H1 (cell line): ENCODE data around the gene CDH2. TPM values are rescaled to one million over a fixed set of nuclear protein-coding genes. Genes with fewer than 3 reads are reported as not detected.

Experiments used
- CTCF ChIA-PET: fragments of 300-600 bp; sonication (Branson Sonifier 250); formaldehyde crosslinking; loops from one replicate; lab custom pipeline; 2021; ENCODE audit not compliant: partially characterized antibody; lab: Charles Lee
- POLR2A ChIA-PET: fragments of 300-600 bp; sonication (Branson Sonifier 250); formaldehyde crosslinking; loops from one replicate; lab custom pipeline; 2021; ENCODE audit warnings: inconsistent platforms; ENCODE audit not compliant: partially characterized antibody; lab: Charles Lee
- DNase-seq, 2 experiments: peaks; one replicate each; pipeline versions ENCODE4 v3.0.0 to v3.0.0-alpha.2; 2010 to 2022; ENCODE audit warnings: low spot score in 2 of 2, low read depth in 1 of 2, mixed read lengths in 1 of 2
- FAIRE-seq: peaks from 2 replicates; lab custom pipeline; 2011; peaks lifted over from hg19 to GRCh38; lab: Jason Lieb, UNC
- H2AFZ ChIP-seq: 2 replicates; pipeline ENCODE4 v1.8.1; 2012; ENCODE audit warnings: low read length, inconsistent platforms
- H2AK5ac ChIP-seq: 2 replicates; pipeline ENCODE4 v1.6.1; 2013; ENCODE audit warnings: low read depth, low read length
- H2BK120ac ChIP-seq: replicated peaks from 2 replicates; pipeline ENCODE3; 2013; ENCODE audit warnings: low read depth, low read length, inconsistent platforms
- H2BK12ac ChIP-seq: 2 replicates; pipeline ENCODE4 v1.6.1; 2013; ENCODE audit warnings: low read depth, low read length
- H2BK15ac ChIP-seq: 2 replicates; pipeline ENCODE4 v1.6.1; 2013; ENCODE audit warnings: low read length
- H2BK20ac ChIP-seq: 2 replicates; pipeline ENCODE4 v1.6.1; 2013; ENCODE audit warnings: low read length
- H2BK5ac ChIP-seq: 2 replicates; pipeline ENCODE4 v1.6.1; 2013; ENCODE audit warnings: low read depth, low read length
- H3K14ac ChIP-seq: 2 replicates; pipeline ENCODE4 v1.6.1; 2013; ENCODE audit warnings: inconsistent platforms; ENCODE audit not compliant: insufficient read length
- H3K18ac ChIP-seq: 2 replicates; pipeline ENCODE4 v1.6.1; 2013; ENCODE audit warnings: low read length; ENCODE audit errors: extremely low read depth
- H3K23ac ChIP-seq: 2 replicates; pipeline ENCODE4 v1.6.1; 2013; ENCODE audit warnings: inconsistent platforms; ENCODE audit not compliant: insufficient read length
- H3K23me2 ChIP-seq: 2 replicates; pipeline ENCODE4 v1.6.1; 2013; ENCODE audit warnings: low read depth, low read length
- H3K27ac ChIP-seq: 2 replicates; pipeline ENCODE4 v1.6.1; 2011; ENCODE audit warnings: low read depth, low read length, inconsistent platforms
- H3K27me3 ChIP-seq, 4 experiments: replicated peaks in 1 of 4; 1 replicate in 1 of 4; 2 replicates in 3 of 4; pipeline versions ENCODE4 v1.6.1 to v1.8.1; 2011 to 2013; ENCODE audit warnings: low read length in 3 of 4, mild to moderate bottlenecking in 3 of 4, inconsistent platforms in 2 of 4, mixed read lengths in 2 of 4, moderate library complexity in 1 of 4; ENCODE audit not compliant: control insufficient read depth in 3 of 4, insufficient read depth in 3 of 4; ENCODE audit errors: extremely low read depth in 1 of 4
- H3K36me3 ChIP-seq, 4 experiments: 2 replicates each; pipeline versions ENCODE4 v1.6.1 to v1.8.1; 2011 to 2013; ENCODE audit warnings: mild to moderate bottlenecking in 4 of 4, low read length in 3 of 4, moderate library complexity in 2 of 4, control low read depth in 1 of 4, inconsistent platforms in 1 of 4; ENCODE audit not compliant: insufficient read depth in 4 of 4, control insufficient read depth in 2 of 4
- H3K4ac ChIP-seq: replicated peaks from 2 replicates; pipeline ENCODE3; 2013; ENCODE audit warnings: low read length, low read depth, mixed read lengths, inconsistent platforms; ENCODE audit not compliant: insufficient read length
- H3K4me1 ChIP-seq, 4 experiments: replicated peaks in 1 of 4; 1 replicate in 1 of 4; 2 replicates in 3 of 4; pipeline versions ENCODE4 v1.6.1 to v1.8.1; 2011 to 2013; ENCODE audit warnings: low read length in 3 of 4, inconsistent platforms in 2 of 4, mixed read lengths in 1 of 4; ENCODE audit not compliant: insufficient read depth in 4 of 4, control insufficient read depth in 3 of 4
- H3K4me2 ChIP-seq, 2 experiments: 2 replicates each; pipeline versions ENCODE4 v1.6.1 to v1.8.1; 2011 to 2013; ENCODE audit warnings: low read depth in 2 of 2, low read length in 2 of 2, control low read depth in 1 of 2, inconsistent platforms in 1 of 2, mild to moderate bottlenecking in 1 of 2; ENCODE audit not compliant: insufficient read depth in 1 of 2
- H3K4me3 ChIP-seq, 4 experiments: fragments of 200-600, 300-600 bp in 1 of 4; sonication (generic), shearing (Covaris generic), sonication (Bioruptor Twin) in 1 of 4; 2 replicates each; pipeline versions ENCODE4 v1.5.1 to v1.8.1; 2011 to 2016; ENCODE audit warnings: low read length in 4 of 4, low read depth in 3 of 4, control low read depth in 2 of 4, inconsistent platforms in 2 of 4, mild to moderate bottlenecking in 2 of 4, mixed read lengths in 1 of 4, moderate library complexity in 1 of 4; ENCODE audit not compliant: insufficient read depth in 2 of 4; ENCODE audit errors: extremely low read depth in 1 of 4
- H3K56ac ChIP-seq: replicated peaks from 2 replicates; pipeline ENCODE3; 2013; ENCODE audit warnings: low read depth, mild to moderate bottlenecking, mixed read lengths, low read length, inconsistent platforms; ENCODE audit not compliant: insufficient read length
- H3K79me1 ChIP-seq: 2 replicates; pipeline ENCODE4 v1.6.1; 2013; ENCODE audit warnings: low read depth, low read length, control low read depth
- H3K79me2 ChIP-seq, 2 experiments: 2 replicates each; pipeline versions ENCODE4 v1.6.1 to v1.8.1; 2012 to 2013; ENCODE audit warnings: low read length in 2 of 2, mild to moderate bottlenecking in 2 of 2, inconsistent platforms in 1 of 2; ENCODE audit not compliant: insufficient read depth in 2 of 2, control insufficient read depth in 1 of 2
- H3K9ac ChIP-seq, 4 experiments: replicated peaks in 1 of 4; 1 replicate in 1 of 4; 2 replicates in 3 of 4; pipeline versions ENCODE4 v1.6.1 to v1.8.1; 2011 to 2013; ENCODE audit warnings: low read depth in 3 of 4, low read length in 3 of 4, control low read depth in 2 of 4, mild to moderate bottlenecking in 2 of 4, moderate library complexity in 2 of 4, inconsistent platforms in 1 of 4; ENCODE audit errors: extremely low read depth in 1 of 4
- H3K9me3 ChIP-seq, 2 experiments: 2 replicates each; pipeline versions ENCODE4 v1.6.1 to v1.8.1; 2012 to 2013; ENCODE audit warnings: mild to moderate bottlenecking in 2 of 2, moderate library complexity in 2 of 2, control low read depth in 1 of 2, inconsistent platforms in 1 of 2, low read depth in 1 of 2, low read length in 1 of 2, mixed read lengths in 1 of 2; ENCODE audit not compliant: insufficient read depth in 2 of 2
- H4K20me1 ChIP-seq, 2 experiments: replicated peaks in 1 of 2; 2 replicates each; pipeline versions ENCODE3 to v1.8.1; 2011 to 2013; ENCODE audit warnings: inconsistent platforms in 2 of 2, low read length in 2 of 2, mild to moderate bottlenecking in 1 of 2; ENCODE audit not compliant: insufficient read depth in 2 of 2, control insufficient read depth in 1 of 2
- H4K5ac ChIP-seq: 2 replicates; pipeline ENCODE4 v1.6.1; 2013; ENCODE audit warnings: low read length, low read depth, mixed read lengths, inconsistent platforms; ENCODE audit not compliant: insufficient read length
- H4K8ac ChIP-seq: 2 replicates; pipeline ENCODE4 v1.8.0; 2013; ENCODE audit warnings: mild to moderate bottlenecking, moderate library complexity, low read length, inconsistent platforms; ENCODE audit not compliant: insufficient read depth; ENCODE audit errors: extremely low read depth
- H4K91ac ChIP-seq: replicated peaks from 2 replicates; pipeline ENCODE3; 2013; ENCODE audit warnings: low read length, mixed read lengths, inconsistent platforms; ENCODE audit not compliant: insufficient read length
- ASH2L ChIP-seq: fragments of 200-600, 300-600 bp; sonication (generic); IDR thresholded peaks from one replicate; pipeline ENCODE4 v1.7.1; 2017; ENCODE audit warnings: low read length
- ATF3 ChIP-seq: IDR thresholded peaks from 2 replicates; pipeline ENCODE4 v1.6.1; 2011; ENCODE audit warnings: low read depth, mild to moderate bottlenecking, low read length; ENCODE audit not compliant: insufficient read depth
- HDAC6 ChIP-seq: IDR thresholded peaks from one replicate; pipeline ENCODE4 v1.7.1; 2012; ENCODE audit warnings: low read depth, mild to moderate bottlenecking, inconsistent platforms, low read length, moderate library complexity
- JUND ChIP-seq: IDR thresholded peaks from 2 replicates; pipeline ENCODE4 v1.6.1; 2011; ENCODE audit warnings: mild to moderate bottlenecking, improper control_type of control experiment, low read length
- RNF2 ChIP-seq: fragments of 200-900, 300-1000 bp; sonication (generic); IDR thresholded peaks from 2 replicates; pipeline ENCODE4 v1.7.1; 2016; ENCODE audit warnings: borderline replicate concordance, low read depth, mild to moderate bottlenecking, antibody characterized with exemption, low read length; ENCODE audit not compliant: poor library complexity, severe bottlenecking; ENCODE audit errors: missing control alignments
- TCF12 ChIP-seq: IDR thresholded peaks from 2 replicates; pipeline ENCODE4 v1.6.1; 2011; ENCODE audit warnings: low read depth, mild to moderate bottlenecking, low read length
- WGBS, 2 experiments: shearing (Covaris generic) in 1 of 2; methylation state at CpG; one replicate each; pipeline versions ENCODE4 v1.1.6 to v1.1.7; 2013 to 2015; ENCODE audit warnings: low lambda C conversion rate in 2 of 2, mixed read lengths in 2 of 2, inconsistent platforms in 1 of 2, low coverage in 1 of 2, missing lambda C conversion rate in 1 of 2; ENCODE audit not compliant: insufficient replicate concordance in 2 of 2, insufficient coverage in 1 of 2, insufficient read length in 1 of 2; ENCODE audit errors: extremely low coverage in 1 of 2, missing lambda C conversion rate in 1 of 2; 5-methylcytosine and 5-hydroxymethylcytosine counted together
- polyA plus RNA-seq, 7 experiments: library from polyadenylated mRNA; depleted of rRNA in 3 of 7; stranded (reverse) in 5 of 7; unstranded in 2 of 7; fragments of >200 nt in 5 of 7; fragments of 200-250 nt in 2 of 7; gene quantifications; 1 replicate in 5 of 7; 2 replicates in 1 of 7; 4 replicates in 1 of 7; pipeline versions ENCODE4 v1.2.1 to v1.2.3, GENCODE V29; 2011 to 2013; ENCODE audit warnings: missing spikeins in 2 of 7, mixed read lengths in 2 of 7
- total RNA-seq: library from RNA; stranded (reverse); fragmentation: NEBNext Ultra II Directional; extraction: Animal tissue kit (Norgen Biotek cat#: 25700); gene quantifications from 2 replicates; pipeline ENCODE4 v1.2.1, GENCODE V29; 2021

CDH2 gene
- total and polyA plus RNA-seq, 2 of the 8 experiments (the other 6 are each of a cell fraction or from before 2014, with no cell fraction given), result 15.0 to 56.5 TPM

DNA sequence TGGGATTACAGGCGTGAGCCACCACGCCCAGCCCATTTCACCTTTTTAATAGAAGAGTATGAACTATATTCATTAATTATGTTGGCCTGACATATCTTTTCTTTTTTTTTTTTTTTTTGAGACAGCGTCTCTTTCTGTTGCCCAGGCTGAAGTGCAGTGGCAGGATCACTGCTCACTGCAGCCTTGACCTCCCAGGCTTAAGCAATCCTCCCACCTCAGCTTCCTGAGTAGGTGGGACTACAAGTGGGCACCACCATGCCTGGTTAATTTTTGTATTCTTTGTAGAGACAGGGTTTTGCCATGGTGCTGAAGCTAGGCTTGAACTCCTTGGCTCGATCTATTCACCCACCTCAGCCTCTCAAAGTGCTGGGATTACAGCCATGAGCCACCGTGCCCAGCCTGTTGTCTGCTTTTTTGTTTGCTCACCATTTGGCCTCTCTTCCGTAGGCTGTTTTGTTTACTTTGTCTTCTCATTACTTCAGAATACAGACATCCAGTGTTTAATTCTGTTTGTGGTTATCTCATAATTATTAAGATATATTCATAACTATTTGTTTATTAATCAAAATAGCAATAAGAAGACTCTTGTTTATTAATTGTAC lies 16.3 kb upstream of the CDH2 start:
- Histone ChIP-seq H3K56ac (no peak overlapping the region), H2AK5ac (no peak overlapping the region), H2BK15ac (no peak overlapping the region), H4K91ac (no peak overlapping the region), H2BK120ac (no peak overlapping the region), H2BK5ac (no peak overlapping the region), H3K79me2 (no peaks in the 10 kb centered on the region)
- CTCF ChIA-PET, result no interaction called here
- TF ChIP-seq JUND (no peak), TCF12 (no peak), HDAC6 (no peak), RNF2 (no peak), ATF3 (no peak), ASH2L (no peak)
- TF ChIP-seq, all 59 proteins: peak for 0
- Histone ChIP-seq H3K27ac (no peak overlapping the region), H3K27me3 (no peaks in the 10 kb centered on the region), H3K4me3 (no peak overlapping the region), H3K36me3 (no peaks in the 10 kb centered on the region), H4K5ac (no peak overlapping the region), H3K4me1 (no peaks in the 10 kb centered on the region), H3K4me2 (no peak overlapping the region), H3K14ac (no peak overlapping the region), H3K4ac (no peak overlapping the region), H2BK20ac (no peak overlapping the region), H3K18ac (no peak overlapping the region), H2BK12ac (no peak overlapping the region), H3K9ac (no peak overlapping the region), H3K9me3 (peaks cover 0 to 4% of the 10 kb centered on the region in 2 experiments; a peak in 1 of 4 replicates), H3K79me1 (no peaks in the 10 kb centered on the region), H3K23ac (no peak overlapping the region), H2AFZ (no peak overlapping the region), H4K20me1 (no peaks in the 10 kb centered on the region), H3K23me2 (no peaks in the 10 kb centered on the region), H4K8ac (no peak overlapping the region)
- DNase-seq (no peak), FAIRE-seq (no peak)
- WGBS, 2 experiments, result 92% methylated on average over 5 of the region's 6 CpGs; no CpG with 5 or more reads in 1 of the 2 experiments
- POLR2A ChIA-PET, result no interaction called here
